ENCODE measurements around the gene GRAMD4.

DNA sequence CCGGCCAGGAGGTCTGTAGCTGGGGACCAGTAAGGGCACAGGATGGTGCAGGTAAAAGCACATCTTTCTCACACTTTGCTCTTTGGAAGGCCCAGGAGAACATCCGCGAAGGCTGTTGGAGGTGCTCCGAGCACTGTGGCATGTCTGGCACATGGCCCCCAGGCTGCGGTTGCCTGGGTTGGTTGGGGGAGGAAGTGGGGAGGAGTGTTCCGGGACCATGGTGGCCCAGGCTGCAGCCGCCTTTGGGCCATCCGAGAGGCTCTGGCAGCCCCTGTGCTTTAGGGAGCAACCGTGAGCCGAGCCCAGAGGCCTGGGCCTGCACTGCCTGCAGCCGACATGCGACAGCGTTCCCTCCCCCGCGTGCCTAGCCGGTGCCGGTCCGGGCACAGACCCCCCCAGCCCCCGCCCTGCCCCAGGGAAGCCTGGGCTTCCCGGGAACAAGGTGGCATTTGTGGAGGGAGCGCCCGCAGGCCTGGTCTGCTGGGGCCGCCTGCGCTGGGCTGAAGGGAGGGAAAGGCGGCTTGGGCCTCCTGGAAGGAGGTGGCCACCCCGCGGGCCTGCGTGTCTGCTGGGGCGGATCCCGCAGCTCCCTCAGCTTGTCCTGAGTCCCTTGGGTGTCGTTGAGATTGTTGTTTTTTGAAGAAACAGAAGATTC, 57.9 kb downstream of the GRAMD4 start:
- TF ChIP-seq CTCF (IDR thresholded peaks at IDR 0.05 in 4 of 5, conservative IDR thresholded peaks at IDR 0.05 in 1 of 5), result no peak
- TF ChIP-seq POLR2A (IDR thresholded peaks at IDR 0.05), result no peak

All from gastrocnemius medialis (tissue), 4 donors.